Measurements from ENCODE around the gene IQCM.

DNA sequence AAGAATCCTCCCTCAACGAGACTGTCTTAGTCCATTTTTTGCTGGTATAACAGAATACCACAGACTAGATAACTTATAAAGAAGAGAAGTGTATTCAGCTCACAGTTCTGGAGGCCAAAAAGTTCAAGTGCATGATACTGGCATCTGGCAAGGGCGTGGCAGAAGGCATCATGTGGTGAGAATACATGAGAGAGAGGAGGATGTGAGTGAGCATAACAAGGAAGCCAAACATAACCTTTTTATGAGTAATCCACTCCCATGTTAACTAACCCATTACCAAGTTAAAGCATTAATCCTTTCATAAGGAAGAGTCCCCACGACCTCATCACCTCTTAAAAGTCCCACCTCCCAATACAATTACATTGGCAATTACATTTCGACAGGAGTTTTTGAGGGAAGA, 504.6 kb downstream of the IQCM start:
- TF ChIP-seq, protein P1, sequence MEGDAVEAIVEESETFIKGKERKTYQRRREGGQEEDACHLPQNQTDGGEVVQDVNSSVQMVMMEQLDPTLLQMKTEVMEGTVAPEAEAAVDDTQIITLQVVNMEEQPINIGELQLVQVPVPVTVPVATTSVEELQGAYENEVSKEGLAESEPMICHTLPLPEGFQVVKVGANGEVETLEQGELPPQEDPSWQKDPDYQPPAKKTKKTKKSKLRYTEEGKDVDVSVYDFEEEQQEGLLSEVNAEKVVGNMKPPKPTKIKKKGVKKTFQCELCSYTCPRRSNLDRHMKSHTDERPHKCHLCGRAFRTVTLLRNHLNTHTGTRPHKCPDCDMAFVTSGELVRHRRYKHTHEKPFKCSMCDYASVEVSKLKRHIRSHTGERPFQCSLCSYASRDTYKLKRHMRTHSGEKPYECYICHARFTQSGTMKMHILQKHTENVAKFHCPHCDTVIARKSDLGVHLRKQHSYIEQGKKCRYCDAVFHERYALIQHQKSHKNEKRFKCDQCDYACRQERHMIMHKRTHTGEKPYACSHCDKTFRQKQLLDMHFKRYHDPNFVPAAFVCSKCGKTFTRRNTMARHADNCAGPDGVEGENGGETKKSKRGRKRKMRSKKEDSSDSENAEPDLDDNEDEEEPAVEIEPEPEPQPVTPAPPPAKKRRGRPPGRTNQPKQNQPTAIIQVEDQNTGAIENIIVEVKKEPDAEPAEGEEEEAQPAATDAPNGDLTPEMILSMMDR (IDR thresholded peaks at IDR 0.05; ENCODE audit: insufficient read depth, low read length) = no peak
- TF ChIP-seq GABPA (IDR thresholded peaks at IDR 0.05; ENCODE audit: low read depth) = no peak
- TF ChIP-seq, protein P2, sequence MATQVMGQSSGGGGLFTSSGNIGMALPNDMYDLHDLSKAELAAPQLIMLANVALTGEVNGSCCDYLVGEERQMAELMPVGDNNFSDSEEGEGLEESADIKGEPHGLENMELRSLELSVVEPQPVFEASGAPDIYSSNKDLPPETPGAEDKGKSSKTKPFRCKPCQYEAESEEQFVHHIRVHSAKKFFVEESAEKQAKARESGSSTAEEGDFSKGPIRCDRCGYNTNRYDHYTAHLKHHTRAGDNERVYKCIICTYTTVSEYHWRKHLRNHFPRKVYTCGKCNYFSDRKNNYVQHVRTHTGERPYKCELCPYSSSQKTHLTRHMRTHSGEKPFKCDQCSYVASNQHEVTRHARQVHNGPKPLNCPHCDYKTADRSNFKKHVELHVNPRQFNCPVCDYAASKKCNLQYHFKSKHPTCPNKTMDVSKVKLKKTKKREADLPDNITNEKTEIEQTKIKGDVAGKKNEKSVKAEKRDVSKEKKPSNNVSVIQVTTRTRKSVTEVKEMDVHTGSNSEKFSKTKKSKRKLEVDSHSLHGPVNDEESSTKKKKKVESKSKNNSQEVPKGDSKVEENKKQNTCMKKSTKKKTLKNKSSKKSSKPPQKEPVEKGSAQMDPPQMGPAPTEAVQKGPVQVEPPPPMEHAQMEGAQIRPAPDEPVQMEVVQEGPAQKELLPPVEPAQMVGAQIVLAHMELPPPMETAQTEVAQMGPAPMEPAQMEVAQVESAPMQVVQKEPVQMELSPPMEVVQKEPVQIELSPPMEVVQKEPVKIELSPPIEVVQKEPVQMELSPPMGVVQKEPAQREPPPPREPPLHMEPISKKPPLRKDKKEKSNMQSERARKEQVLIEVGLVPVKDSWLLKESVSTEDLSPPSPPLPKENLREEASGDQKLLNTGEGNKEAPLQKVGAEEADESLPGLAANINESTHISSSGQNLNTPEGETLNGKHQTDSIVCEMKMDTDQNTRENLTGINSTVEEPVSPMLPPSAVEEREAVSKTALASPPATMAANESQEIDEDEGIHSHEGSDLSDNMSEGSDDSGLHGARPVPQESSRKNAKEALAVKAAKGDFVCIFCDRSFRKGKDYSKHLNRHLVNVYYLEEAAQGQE (IDR thresholded peaks at IDR 0.05; ENCODE audit: insufficient replicate concordance, low read depth) = no peak

Data from HL-60 (cell line).